Stimulated activated CD8-positive, alpha-beta memory T cell treated with anti-CD3 and anti-CD28 coated beads, Interleukin-7, amount 100 ng/mL, for 48 hours (primary cell): ENCODE data around the gene ZNF771.
A peak's percentile ranks its signal among the peaks of the same experiment; 100 is the strongest.
"Not testable (repeated sequence)": the region's sequence is repeated elsewhere in the genome, so short reads cannot be mapped to it uniquely, and the experiment has no call there.

Source experiments
- DNase-seq, 2 donors: peaks; one replicate each; pipeline ENCODE4 v3.0.0-alpha.2; 2020; ENCODE audit warnings: low read depth in 1 of 2; ENCODE audit errors: extremely low read depth in 1 of 2

ZNF771 gene

GRCh38 chr16:30429678-30430427, 22.4 kb downstream of the ZNF771 start, which contains the start of gene DCTPP1:
DCTPP1 (minus strand) TSS chr16:30430030; CDS start chr16:30429980, 50 bp downstream.
- DNase-seq, result peak; percentile 85 to 97

GRCh38 chr16:30430428-30430970, 23.1 kb downstream of the ZNF771 start:
- peak in 1 of 2 donors; percentile 39 for DNase-seq

DNA sequence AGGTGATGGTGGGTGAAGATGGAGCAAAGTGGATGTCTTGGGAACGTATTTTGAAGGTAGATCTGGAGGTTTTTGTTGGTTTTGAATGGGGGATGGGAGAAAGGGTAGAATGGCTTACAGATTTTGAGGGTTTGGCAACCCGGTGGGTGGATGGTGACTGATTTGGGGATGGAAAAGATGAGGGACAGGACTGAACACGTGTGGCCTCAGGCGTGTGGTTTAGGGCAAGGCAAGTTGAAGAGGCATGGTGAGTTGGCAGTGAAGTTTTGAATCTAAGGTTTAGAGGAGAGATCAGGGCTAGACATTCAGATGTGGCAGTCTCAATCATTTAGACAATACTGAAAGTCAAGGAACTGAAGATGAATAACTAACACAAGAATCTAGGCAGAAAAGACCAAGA, 27.4 kb downstream of the ZNF771 start:
- peak in 1 of 2 donors; percentile 80 for DNase-seq

DNA sequence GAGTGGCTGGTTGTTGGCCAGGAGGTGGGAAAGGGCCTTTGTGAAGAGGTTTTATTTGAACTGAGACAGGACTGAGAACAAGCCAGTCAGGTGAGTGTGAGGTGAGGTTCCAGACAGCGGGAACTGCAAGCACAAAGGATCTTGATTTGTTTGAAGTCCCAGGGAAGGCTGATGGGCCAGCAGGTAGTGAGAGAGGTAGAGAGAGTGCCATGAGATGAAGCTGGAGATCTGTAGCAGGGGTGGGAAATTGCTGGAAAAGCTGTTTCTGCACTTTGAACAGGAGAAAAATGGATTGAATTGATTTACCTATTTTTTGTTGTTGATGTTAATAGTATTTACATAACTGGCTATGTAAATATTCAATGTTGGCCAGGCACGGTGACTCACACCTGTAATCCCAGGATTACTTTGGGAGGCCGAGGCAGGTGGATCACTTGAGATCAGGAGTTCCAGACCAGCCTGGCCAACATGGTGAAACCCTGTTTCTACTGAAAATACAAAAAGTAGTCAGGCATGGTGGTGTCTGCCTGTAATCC, 30.2 kb downstream of the ZNF771 start:
- DNase-seq, result no peak

DNA sequence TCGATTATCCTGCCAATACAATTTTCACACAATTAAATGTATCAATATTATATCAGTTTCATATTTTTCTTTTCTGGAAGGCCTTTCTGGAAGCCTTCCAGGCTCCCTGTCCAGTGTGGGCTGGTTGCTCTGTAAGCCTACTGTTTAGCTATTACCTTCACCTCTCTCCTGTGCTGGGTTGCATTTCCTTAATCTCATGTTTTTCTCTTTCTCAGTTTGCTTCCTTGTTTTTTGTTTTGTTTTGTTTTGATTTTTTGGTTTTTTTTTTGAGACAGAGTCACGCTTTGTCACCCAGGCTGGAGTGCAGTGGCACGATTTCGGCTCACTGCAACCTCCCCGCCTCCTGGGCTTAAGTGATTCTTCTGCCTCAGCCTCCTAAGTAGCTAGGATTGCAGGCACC, 31.4 kb downstream of the ZNF771 start:
- no peak for DNase-seq

DNA sequence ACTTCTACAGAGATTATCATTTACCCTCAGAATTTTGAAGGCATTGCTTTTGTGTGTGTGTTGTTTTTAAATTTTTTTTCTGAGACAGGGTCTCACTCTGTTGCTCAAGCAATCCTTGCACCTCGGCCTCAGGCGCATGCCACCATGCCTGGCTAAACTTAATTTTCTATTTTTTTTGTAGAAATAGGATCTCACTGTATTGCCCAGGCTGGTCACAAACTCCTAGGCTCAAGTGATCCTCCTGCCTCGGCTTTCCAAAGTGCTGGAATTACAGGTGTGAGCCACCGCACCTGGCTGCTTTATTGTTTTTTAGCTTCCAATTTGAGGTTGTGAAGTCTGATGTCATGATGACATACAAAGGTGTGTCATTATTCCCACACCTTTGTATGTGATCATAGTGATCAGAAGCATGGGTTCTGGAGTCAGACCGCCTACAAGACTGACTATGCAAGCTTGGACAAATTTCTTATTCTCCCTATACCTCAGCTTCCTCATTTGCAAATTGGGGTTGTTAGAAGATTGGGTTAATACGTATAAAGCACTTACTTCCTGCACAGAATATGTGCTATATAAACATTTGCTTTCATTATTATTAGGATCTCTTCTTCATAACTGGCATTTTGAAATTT, 32.4 kb downstream of the ZNF771 start:
- no peak for DNase-seq

GRCh38 chr16:30443631-30444030, 36.2 kb downstream of the ZNF771 start:
- no peak for DNase-seq

DNA sequence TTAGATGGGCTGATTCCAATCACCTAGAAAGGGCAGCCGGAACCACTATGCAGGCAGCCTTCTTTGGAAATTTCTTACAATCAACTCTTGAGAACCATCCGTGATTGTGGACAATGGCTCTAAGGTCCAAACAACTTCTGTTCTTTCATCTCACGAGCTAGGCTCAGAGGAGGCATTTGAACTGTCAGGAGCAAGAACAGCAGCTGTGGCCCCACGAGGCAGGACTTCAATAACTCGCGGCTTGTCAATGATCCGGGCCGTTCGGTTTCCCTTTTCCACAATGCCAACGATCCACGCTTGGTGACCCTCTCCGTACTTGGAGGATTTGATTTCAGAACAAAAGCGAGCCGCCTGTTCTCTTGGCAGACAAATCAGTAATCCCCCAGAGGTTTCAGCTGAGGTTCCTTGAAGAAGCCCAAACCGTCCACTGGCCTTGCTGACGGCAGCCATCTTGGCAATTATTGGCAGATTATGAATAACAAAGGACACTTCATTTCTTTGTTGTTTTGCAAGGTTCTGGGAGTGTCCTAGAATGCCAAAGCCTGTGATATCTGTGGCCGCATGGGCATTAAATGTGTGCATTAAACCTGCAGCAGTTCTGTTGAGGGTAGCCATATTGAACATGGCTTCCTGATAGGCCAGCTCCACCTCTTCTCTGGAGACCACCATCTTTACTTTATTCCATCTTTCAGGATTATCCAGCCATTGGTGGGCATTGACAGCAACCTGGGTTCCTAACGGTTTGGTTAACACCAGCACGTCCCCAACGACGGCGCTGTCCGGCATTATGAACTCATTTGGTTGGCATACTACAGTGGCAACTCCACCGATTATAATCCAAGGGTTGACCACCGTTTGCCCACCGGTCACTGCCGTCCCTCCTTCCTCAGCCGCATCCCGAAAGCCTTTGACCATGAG, 37.1 kb downstream of the ZNF771 start:
- no peak for DNase-seq

DNA sequence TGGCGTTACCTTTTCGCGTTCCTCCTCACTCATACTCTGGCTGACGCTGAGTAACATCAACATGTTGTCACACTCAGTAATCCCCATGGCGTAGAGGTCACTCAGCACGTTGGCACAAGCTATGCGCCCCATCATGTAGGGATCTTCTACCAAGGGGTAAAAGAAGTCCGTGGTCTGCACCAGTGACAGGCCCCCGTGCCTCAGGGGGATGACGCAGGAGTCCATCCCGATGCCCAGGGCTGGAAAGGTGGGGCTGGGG, 37.7 kb downstream of the ZNF771 start:
- DNase-seq, result no peak

- peak; percentile 86 to 94 for DNase-seq
Observed at GRCh38 chr16:30445408-30446202, 38.2 kb downstream of the ZNF771 start, which contains the start of gene SEPHS2. SEPHS2 (minus strand) TSS chr16:30445874; CDS start chr16:30445727, 147 bp downstream.

- DNase-seq, result no peak
Observed at GRCh38 chr16:30446203-30446595, 38.8 kb downstream of the ZNF771 start.

DNA sequence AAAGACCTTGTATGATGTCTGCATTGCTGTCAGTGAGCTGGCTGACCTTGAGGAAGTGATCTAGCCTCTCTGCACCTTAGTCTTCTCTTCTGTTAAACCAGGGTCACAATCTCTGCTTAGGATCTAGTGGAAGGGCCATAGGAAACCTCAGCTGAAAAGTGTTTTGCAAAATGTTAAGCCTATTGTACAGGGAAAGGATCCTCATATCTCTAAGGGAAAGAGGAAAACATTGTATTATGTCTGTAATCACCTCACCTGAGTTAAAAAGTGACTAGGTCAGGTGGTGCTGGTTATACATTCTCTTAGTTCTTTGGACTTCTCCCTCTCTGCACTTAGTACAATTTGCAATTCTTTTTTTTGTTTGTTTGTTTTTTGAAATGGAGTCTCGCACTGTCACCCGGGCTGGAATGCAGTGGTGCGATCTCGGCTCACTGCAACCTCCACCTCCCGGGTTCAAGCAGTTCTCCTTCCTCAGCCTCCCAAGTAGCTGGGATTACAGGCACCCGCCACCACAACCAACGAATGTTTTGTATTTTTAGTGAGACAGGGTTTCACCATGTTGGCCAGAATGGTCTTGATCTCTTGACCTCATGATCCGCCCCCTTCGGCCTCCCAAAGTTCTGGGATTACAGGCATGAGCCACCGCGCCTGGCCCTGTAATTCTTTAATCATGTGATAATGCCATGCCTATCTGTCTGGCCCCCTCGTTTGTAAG, 40.3 kb downstream of the ZNF771 start:
- no peak for DNase-seq

- DNase-seq, result no peak
Observed at GRCh38 chr16:30449116-30449435, 41.7 kb downstream of the ZNF771 start.

DNA sequence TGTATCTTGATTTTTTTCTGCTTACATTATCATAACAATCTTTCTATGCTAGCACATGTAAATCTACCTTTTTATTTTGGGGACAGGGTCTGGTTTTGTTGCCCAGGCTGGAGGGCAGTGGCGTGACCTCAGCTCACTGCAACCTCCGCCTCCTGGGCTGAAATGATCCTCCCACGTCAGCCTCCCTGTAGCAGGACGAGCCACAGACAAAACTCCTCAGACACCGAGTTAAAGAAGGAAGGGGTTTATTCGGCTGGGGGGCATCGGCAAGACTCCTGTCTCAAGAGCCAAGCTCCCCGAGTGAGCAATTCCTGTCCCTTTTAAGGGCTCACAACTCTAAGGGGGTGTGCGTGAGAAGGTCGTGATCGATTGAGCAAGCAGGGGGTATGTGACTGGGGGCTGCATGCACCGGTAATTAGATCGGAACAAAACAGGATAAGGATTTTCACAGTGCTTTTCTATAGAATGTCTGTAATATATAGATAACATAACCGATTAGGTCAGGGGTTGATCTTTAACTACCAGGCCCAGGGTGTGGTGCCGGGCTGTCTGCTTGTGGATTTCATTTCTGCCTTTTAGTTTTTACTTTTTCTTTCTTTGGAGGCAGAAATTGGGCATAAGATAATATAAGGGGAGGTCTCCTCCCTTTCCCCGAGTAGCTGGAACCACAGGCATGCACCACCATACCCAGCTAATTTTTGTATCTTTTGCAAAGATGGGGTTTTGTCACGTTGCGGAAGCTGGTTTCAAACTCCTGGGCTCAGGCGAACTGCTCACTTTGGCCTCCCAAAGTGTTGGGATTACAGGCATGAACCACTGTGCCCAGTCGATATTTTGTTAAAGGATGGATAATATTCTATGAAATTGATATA, 45.5 kb downstream of the ZNF771 start:
- not testable (repeated sequence) for DNase-seq

DNA sequence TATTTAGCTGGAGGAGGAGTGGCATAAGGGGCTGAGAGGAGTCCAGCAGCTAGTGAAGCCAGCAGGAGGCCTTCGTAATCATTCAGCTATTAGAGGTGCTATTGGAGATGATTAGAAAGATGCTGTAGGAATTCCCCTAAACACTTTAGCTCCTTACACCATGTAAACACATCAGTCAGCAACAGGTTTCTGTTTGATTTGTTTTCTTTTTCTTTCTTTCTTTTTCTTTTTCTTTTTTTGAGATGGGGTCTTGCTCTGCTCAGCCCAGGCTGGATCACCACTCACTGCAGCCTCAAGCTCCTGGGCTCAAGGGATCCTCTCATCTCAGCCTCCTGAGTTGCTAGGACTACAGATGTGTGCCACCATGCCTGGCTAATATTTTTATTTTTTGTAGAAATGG, 48.9 kb downstream of the ZNF771 start:
- DNase-seq, result no peak

DNA sequence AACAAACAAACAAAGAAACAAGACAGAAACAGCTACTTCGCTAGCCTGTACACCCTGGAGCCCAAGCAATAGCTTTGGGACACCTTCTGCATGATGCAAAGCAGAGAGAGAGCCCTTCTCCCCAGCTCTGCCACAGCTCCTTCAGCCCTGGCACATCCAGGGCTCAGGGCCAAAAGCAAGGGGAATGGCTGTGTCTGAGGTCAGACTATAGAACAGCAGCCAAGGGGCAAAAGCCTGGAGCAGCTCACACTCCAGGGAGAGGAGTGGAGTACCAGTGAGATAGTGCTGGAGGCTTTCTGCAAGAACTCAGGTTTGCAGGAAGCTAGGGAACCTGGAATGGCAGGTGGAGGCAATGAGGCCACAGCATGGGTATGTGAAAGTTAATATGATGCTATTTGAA, 49.9 kb downstream of the ZNF771 start:
- DNase-seq, result no peak

GRCh38 chr16:30457743-30458560, 50.5 kb downstream of the ZNF771 start:
- no peak for DNase-seq
